ENCODE measurements around the gene TNIP2. TPM values are rescaled to one million over a fixed set of nuclear protein-coding genes. Genes with fewer than 3 reads are reported as not detected.

Gene TNIP2
- total and polyA plus RNA-seq, 2 donors (not counting 1 experiment from before 2014, with no cell fraction given) = 47.6 to 71.9 TPM

- Mint-ChIP-seq H3K27me3 (no peaks in the 10 kb centered on the region), H3K4me1 (peaks cover 20% of the 10 kb centered on the region), H3K27ac (no peak overlapping the region), H3K4me3 (no peak overlapping the region), H3K9me3 (ENCODE audit: insufficient read depth) (no peaks in the 10 kb centered on the region)
- Histone ChIP-seq H3K4me1 (ENCODE audit: control insufficient read depth in 2 of 2, insufficient read depth in 2 of 2, low read length in 2 of 2) (peaks cover 5 to 10% of the 10 kb centered on the region in 2 donors), H3K9ac (ENCODE audit: low read length) (no peak overlapping the region), H3K4me3 (ENCODE audit: control extremely low read depth in 1 of 5, extremely low read depth in 1 of 5, insufficient read depth in 1 of 5, low read depth in 2 of 5, low read length in 4 of 5) (no peak overlapping the region), H4K20me1 (ENCODE audit: control insufficient read depth, insufficient read depth, low read length, poor library complexity, severe bottlenecking) (no peaks in the 10 kb centered on the region), H3K36me3 (replicated peaks in 1 of 2; ENCODE audit: control extremely low read depth in 1 of 2, control insufficient read depth in 1 of 2, extremely low read depth in 1 of 2, insufficient read depth in 2 of 2, low read length in 1 of 2) (peaks cover 0 to 45% of the 10 kb centered on the region in 2 experiments), H3K4me2 (replicated peaks; ENCODE audit: low read depth, low read length, poor library complexity, severe bottlenecking) (no peak overlapping the region), H3K79me2 (ENCODE audit: control insufficient read depth, insufficient read depth, low read length) (peaks cover 21% of the 10 kb centered on the region), H2AFZ (ENCODE audit: insufficient read depth, low read depth, low read length, poor library complexity, severe bottlenecking) (no peak overlapping the region), H3K9me3 (ENCODE audit: control extremely low read depth in 1 of 3, control insufficient read depth in 2 of 3, insufficient read depth in 1 of 3, low read length in 2 of 3) (no peaks in the 10 kb centered on the region), H3K27me3 (replicated peaks in 1 of 4; ENCODE audit: control extremely low read depth in 1 of 4, control insufficient read depth in 3 of 4, insufficient read depth in 4 of 4, low read length in 3 of 4) (no peaks in the 10 kb centered on the region), H3K27ac (ENCODE audit: low read length in 2 of 2) (no peak overlapping the region)
- intact Hi-C loops (cut with micrococcal nuclease) = loop anchor here (2.0 kb wide), 2 partner anchors 17 to 115 kb away; no protein-coding TSS in a partner anchor
- 83% methylated on average over 1 of the region's 5 CpGs for WGBS (ENCODE audit: insufficient coverage)
- DNase-seq (no peak), ATAC-seq (ENCODE audit: low read depth) (no peak)
- TF ChIP-seq EZH2 (IDR thresholded peaks at IDR 0.05; ENCODE audit: borderline replicate concordance, insufficient read depth, low read depth, low read length, poor library complexity, severe bottlenecking) = no peak
- TF ChIP-seq CTCF (IDR thresholded peaks at IDR 0.05) = no peak
- CTCF ChIA-PET = interaction anchor here (0.7 to 1.7 kb wide), 6 partner anchors 18 to 493 kb away, joined by 3 to 5 read pairs (median 3); no protein-coding TSS in a partner anchor
- POLR2A ChIA-PET = interaction anchor here (0.7 to 0.8 kb wide), 2 partner anchors 40 to 101 kb away, joined by 4 to 5 read pairs; no protein-coding TSS in a partner anchor
These were observed 42.8 kb downstream of the TNIP2 start for GRCh38 chr4:2713337-2713736.

- Histone ChIP-seq H3K4me1 (ENCODE audit: control insufficient read depth in 2 of 2, insufficient read depth in 2 of 2, low read length in 2 of 2) (peaks cover 5 to 10% of the 10 kb centered on the region in 2 donors), H2AFZ (ENCODE audit: insufficient read depth, low read depth, low read length, poor library complexity, severe bottlenecking) (no peak overlapping the region), H3K4me3 (ENCODE audit: control extremely low read depth in 1 of 5, extremely low read depth in 1 of 5, insufficient read depth in 1 of 5, low read depth in 2 of 5, low read length in 4 of 5) (no peak overlapping the region), H3K4me2 (replicated peaks; ENCODE audit: low read depth, low read length, poor library complexity, severe bottlenecking) (no peak overlapping the region), H3K27me3 (replicated peaks in 1 of 4; ENCODE audit: control extremely low read depth in 1 of 4, control insufficient read depth in 3 of 4, insufficient read depth in 4 of 4, low read length in 3 of 4) (no peaks in the 10 kb centered on the region), H3K27ac (ENCODE audit: low read length in 2 of 2) (peak overlapping the region in 1 of 2 donors; percentile 26), H4K20me1 (ENCODE audit: control insufficient read depth, insufficient read depth, low read length, poor library complexity, severe bottlenecking) (no peaks in the 10 kb centered on the region), H3K36me3 (replicated peaks in 1 of 2; ENCODE audit: control extremely low read depth in 1 of 2, control insufficient read depth in 1 of 2, extremely low read depth in 1 of 2, insufficient read depth in 2 of 2, low read length in 1 of 2) (peaks cover 0 to 42% of the 10 kb centered on the region in 2 experiments), H3K79me2 (ENCODE audit: control insufficient read depth, insufficient read depth, low read length) (peaks cover 21% of the 10 kb centered on the region), H3K9ac (ENCODE audit: low read length) (no peak overlapping the region), H3K9me3 (ENCODE audit: control extremely low read depth in 1 of 3, control insufficient read depth in 2 of 3, insufficient read depth in 1 of 3, low read length in 2 of 3) (no peaks in the 10 kb centered on the region)
- CTCF ChIA-PET = interaction anchor here (0.9 to 1.7 kb wide), 2 partner anchors 34 to 114 kb away, joined by 3 to 5 read pairs; no protein-coding TSS in a partner anchor
- 47% methylated on average over 6 of the region's 9 CpGs for WGBS (ENCODE audit: insufficient coverage)
- no peak overlapping the region for H3K4me3 Mint-ChIP-seq
- H3K4me1 Mint-ChIP-seq = peaks cover 20% of the 10 kb centered on the region
- no peaks in the 10 kb centered on the region for H3K9me3 Mint-ChIP-seq (ENCODE audit: insufficient read depth)
- DNase-seq (no peak), ATAC-seq (ENCODE audit: low read depth) (no peak)
- no peaks in the 10 kb centered on the region for H3K27me3 Mint-ChIP-seq
- intact Hi-C loops (cut with micrococcal nuclease) = loop anchor here (2.0 kb wide), 2 partner anchors 16 to 114 kb away; no protein-coding TSS in a partner anchor
- POLR2A ChIA-PET = interaction anchor here (0.7 kb wide), 1 partner anchor 44 kb away, joined by 3 read pairs; the partner anchor contains the start of gene TNIP2
- no peak overlapping the region for H3K27ac Mint-ChIP-seq
- TF ChIP-seq EZH2 (IDR thresholded peaks at IDR 0.05; ENCODE audit: borderline replicate concordance, insufficient read depth, low read depth, low read length, poor library complexity, severe bottlenecking) (no peak), CTCF (IDR thresholded peaks at IDR 0.05) (no peak)
These were observed 43.8 kb downstream of the TNIP2 start for GRCh38 chr4:2712261-2712842.
